Activated T-cell treated with anti-CD3 and anti-CD28 coated beads for 48 hours (primary cell): Measurements from ENCODE around the gene CCL28.

Experiments used
- DNase-seq: peaks from one replicate; pipeline ENCODE4 v3.0.0-alpha.2; 2020; ENCODE audit warnings: low read depth

Gene CCL28

DNA sequence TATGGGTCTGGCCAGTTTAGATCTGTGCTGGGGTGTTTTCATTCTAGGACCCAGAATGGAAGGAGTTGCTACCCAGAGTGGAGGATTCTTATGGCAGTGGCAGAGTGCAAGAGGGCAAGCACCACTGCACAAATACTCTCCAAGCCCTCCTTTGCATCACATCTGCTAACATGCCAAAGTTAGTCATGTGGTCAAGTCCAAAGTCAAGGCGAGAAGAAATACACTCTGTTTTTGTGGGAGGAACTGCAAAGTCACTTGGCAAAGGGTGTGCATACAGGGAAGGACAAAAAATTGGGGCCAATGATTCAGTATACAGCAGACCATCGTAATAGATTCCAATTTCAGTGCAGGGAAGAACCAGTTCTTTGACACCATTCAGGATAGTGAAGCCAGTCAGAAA, 55.1 kb downstream of the CCL28 start:
- DNase-seq: no peak

DNA sequence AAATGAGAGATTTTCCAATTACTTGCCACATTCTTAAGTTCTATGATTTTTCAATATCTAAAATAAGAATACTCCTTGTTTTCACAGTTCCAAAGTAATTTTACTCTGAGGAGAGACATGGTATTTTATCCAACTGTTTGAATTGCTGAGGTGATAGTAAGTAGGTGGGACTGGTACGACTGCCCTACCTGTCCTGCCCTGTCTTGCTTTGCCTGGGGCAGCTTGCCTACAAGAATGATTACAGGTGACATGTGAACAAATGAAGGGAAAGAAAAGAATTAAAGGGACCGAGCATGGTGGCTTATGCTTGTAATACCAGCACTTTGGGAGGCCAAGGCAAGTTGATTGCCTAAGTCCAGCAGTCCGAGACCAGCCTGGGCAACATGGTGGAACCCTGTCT, 57.4 kb downstream of the CCL28 start:
- DNase-seq: no peak

DNA sequence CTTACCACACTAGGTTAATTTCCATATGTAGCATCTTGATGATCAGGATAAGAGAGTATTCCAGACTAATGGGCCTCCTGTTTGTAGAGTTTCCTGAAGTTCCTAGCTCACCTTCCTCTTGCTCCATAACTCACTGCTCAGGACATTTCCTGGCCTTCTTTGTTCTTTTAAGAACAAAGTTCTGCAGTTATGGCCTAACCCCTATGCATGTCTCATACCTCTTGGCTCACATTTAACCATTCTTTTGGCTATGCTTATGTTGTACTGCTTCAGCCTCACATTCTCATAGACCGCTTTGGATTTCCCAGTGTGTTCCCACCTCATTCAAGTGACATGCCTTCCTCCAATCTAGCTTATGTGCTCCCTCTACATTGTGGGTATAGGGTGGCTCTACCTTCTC, 58.5 kb downstream of the CCL28 start:
- no peak for DNase-seq

DNA sequence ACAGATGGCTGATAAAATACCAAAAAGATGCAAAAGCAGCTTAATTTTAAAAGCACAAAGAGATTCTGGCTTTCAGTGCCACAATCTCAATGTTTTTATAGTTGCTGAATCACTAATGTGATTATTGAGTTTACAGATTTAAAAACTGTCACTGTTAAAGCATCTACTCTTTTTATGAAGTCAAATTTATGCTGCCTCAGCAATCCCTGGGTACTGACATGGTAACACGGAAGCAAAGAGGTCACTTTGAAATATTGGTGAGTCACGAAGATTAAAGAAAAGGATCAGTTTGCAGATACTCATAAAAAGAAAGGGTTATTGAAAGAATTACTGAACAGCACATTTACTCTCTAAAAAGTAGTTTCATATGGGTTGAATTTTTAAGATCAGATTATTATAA, 59.3 kb downstream of the CCL28 start:
- no peak for DNase-seq

DNA sequence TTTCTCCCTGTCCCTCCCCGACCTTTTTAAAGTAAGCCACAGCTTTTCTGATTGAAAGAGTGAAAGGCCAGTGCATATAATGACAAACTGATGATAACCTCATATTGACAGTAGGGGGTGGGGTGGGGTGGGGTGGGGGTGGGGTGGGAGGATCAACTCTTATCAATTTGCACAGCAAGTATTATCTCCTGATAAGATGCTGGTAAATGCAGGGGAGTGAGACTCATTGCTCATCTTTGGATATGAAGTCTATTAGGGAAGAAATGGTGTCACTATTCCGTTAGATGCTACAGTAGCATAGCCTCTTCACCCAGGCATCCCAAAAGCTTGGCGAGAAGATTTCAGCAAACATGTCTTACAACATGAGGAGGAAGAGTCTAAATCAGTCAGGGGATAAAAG, 60.1 kb downstream of the CCL28 start:
- no peak for DNase-seq

DNA sequence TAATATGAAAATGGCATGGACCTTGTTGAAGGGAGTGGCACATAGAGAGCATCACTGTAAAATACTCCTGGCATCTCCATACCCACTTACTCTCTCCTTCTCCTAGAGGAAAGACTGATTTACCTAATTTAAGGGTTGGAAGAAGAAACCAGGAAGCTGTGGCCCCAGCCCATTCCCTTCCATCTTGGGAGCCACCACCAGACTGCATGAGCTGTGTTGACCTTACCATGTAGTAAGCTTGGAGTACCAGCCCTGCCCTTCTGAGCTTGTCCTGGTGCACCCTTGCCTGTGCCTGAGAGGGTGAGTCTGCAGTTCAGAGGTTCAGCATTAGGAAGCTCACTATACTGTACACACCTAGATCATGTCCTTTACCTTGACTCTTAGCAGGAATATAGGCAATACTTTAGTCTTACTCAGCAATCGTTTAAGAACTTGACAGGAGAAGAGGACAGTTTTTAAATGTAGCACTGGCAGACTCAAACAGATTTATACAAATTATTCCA, 63.3 kb downstream of the CCL28 start:
- DNase-seq: no peak

DNA sequence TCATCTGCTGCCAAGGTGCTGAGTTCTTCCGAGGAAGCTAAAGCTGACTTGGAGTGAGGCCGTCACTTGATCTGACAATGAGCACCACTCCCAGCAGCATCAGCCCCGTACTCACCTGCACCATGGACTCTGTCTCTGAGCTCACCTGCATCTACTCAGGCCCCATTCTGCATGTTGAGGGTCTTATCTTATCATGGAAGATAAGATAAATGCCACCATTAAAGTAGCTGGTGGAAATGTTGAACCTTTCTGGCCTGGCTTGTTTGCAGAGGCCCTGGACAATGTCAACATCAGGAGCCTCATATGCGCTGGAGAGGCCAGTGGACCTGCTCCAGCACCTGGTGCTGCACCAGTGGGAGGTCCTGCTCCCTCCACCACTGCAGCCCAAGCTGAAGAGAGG, 64.0 kb downstream of the CCL28 start:
- no peak for DNase-seq

DNA sequence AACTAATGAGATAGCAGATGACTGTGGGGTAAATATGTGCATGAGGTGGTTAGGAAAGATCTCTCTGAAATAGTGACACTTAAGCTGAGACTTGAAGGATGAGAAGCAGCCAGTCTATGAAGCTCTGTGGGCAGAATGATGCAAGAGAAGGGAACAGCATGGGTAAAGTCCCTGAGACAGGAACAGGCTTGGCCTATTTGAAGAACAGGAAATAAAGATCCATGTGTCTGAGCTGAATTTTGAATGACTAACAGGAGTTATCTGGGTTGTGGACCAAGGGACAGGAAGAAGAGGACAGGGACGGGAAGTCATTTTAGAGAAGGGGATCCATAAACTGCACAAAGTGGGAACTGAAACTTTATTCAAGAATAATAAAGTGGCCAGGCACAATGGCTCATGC, 73.3 kb downstream of the CCL28 start:
- no peak for DNase-seq

DNA sequence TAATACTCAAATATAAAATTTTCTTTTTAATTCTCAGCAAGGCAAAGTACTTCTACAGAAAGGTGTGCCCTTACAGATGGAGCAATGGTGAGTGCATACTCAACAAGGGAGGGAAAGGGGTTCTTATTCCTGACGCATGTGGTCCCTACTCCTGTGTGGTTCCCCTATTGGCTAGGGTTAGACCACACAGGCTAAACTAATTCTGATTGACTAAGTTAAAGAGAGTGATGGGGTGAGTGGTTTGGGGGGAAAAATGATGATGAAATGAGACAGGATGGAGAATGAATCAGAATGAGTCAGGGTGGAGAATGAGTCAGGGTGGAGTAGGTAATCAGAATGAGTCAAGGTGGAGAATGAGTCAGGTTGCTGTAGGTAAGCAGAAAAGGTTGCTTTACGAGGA, 76.0 kb downstream of the CCL28 start:
- no peak for DNase-seq

DNA sequence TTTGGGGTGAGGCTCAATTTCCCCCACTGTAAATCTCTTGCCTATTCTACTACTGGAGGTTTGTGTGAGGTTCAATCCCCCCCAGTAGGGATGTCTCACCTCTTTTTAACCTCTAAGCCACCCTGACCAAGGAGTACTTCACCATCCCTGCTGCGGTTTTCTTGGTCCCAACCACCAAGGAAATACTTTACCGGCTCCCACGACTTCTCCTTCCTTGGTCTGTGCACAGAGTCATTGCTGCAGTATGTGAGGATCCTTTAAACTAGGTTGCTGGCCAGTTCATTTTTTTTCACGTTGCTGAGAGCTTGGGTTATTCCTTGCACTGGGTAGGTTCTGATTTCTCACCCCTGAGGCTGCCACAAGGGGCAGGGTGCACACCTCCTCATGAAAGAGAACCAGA, 76.5 kb downstream of the CCL28 start:
- DNase-seq: no peak

DNA sequence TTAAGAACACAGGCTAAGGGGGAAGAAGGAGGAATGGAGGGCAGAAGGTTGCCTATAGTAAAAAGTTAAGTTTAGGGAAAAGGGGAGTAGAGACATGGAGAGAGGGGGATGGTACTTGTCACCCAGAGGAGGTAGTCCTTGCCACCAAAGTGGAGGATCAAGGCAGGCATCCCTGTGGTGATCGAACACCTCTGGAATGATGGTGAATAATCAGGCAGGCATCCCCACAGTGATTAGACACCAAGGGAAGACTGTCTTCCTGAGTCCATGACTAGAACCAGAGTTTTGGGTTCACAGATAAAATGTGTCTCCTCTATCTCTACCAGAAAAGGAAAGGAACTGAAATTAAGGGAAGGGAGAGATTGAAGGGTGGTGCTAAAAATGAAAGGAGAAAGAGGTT, 79.8 kb downstream of the CCL28 start:
- no peak for DNase-seq
